HG02610 (cell line): ENCODE measurements around the gene PSMG1.

Source experiments
- ATAC-seq: cut with Tn5 transposase; IDR thresholded peaks from one replicate; pipeline ENCODE4 v1.9.1; 2021; ENCODE audit warnings: mild to moderate bottlenecking, moderate library complexity; ENCODE audit not compliant: unreplicated experiment

The PSMG1 gene

DNA sequence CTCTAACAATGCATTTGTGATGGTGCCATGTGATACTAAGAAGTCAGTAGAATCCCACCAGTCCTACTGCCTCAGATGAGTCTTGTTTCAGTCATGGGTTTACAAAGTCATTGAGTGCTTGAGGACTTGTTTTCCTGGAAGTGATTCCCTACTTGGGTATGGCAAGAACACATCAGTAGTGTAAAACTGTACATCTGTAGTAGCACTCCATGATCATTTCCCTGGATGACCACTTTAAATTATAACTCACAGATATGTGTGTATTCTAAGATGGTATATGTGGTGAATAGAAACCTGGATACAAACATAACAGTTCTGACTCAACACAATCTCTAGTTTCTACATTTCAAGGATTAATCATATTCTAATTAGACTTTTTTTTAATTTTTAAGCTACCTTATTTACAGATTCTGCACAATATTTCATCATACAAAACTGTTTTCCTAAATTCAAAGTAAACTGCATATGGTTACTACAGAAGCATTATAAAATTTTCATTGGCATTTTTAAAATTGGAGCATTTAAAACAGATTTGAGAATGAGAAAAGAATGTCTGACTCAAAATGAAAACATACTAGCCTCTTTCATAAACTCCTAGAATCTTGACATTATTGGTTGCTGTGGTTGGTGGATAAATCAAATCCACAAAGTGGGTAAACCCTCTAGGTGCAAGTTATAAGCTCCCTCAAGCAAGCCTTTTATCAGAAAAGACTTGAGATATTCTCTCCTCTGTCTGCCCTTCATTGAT is 6.8 kb upstream of the PSMG1 start:
- ATAC-seq = no peak

DNA sequence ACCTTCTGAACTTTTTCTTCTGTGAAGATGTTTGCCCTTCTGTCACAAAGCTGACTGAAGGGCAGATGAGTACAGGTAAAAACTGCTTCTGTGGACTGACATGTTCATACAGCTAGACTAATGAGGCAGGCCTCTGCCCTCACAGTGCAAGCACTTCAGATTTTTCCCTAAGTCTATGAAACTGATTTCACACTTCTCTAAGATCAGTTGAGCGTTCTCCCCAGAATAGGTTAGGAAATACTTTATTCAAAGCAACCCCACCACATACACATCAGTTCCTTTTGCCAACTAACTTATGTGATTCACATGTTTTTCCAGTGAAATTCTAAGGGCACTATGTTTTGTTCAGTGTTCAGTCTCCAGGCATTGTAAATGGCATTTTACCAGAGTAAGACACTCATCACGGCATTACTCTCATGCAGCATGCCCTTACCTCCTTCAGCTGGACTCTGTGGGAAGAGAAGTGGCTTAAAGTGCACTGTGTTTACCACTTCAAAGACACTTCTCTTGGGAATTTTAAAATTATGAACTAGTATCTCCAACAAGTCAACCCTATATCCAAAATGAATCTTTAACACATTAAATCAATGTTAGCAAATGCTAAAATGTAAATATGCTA is 5.4 kb upstream of the PSMG1 start:
- no peak for ATAC-seq

DNA sequence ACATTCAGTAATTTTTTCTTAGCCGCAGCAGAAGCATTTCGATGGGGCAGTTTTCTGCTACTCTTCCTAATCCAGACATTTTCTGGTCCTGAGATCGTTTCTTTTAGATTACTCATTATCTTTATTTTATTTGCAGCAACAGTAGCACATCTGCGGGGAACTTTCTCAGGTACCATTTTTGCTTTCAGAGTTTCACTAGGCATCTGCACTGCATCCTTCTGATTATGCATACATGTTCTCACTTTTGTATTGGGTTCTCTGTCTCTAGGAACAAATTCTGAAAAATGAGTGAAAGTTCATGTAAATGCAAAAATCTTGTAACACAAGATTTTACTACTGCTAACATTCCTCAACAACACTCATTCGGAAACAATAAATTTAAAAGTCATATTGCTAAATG is 3.9 kb upstream of the PSMG1 start:
- no peak for ATAC-seq

DNA sequence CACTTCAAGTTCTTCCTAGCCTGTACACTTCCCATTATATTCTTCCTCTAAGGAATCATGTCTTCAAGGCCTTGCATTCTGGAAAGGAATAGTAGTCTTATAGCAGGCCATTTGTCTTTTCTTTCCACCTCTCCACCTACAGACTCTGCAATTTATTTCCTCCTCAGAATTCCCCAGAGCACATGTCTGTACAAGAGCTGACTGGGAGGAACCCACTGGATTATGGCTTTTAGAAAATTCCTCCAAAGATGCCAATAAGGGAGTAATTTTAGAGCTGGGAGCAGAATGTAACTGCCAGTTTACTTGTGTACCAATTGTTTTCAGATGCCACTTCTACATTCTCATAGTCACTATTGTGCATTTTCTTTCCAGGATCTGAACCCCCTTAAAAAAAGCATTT is 3.4 kb upstream of the PSMG1 start:
- ATAC-seq = no peak

DNA sequence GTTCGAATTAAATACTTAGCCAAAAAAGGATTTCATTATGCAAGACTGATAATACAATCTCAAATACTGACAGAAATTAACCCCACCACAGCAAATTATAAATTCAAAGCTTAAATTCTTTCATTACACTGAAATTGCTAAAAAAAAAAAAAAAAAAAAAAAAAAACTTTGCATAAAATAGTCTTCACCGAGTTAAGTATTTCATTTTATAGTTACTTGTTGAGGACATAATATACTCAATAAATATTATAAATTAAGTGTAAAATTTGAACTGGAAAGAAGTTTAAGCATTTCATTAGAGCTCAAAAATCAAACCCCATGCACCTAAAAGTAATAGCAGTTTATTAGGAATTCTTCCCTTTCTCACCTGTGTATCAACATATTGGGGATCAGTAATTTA is 1.9 kb upstream of the PSMG1 start:
- ATAC-seq = no peak

DNA sequence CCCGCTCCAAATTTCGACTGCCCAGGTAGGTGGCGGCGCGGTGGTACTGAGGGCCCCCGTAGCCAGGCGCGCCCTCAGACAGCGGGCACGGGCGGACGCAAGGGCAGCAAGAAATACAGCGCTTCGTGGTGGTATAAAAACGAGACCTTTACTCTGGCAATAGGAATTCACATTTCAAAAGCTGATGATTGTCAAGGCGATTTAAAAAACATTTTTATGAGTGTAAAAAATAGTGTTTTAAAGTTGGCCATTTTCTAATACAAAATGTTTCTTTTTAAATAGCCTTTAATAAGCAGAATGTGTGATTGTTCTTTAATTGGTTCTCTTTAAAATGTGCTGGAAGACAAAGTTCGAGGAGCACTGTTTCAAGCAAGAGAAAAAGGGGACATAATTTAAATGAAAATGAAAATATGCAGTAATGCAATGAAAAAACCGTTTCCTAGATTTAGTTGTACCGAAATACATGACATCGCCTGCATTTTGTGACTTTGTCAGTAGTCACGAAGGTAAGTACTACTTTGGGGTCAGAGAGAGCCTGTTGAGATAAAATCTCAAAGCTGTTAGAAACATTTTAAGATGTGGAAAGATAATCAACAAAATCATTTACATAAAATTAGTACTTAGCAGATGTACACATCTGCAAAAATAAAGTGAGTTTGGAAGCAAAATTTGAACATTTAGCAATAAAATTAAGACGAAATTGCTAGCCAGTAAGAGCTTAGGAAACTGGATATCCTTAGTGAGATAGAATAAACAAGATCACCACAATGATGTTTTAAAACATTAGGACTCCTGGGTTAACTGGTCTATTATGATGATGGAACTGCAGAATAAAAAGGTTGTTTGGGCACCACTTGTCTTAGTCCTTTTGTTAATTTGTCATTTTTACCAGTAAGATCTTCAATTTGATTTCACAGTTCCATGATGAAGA is 1.1 kb upstream of the PSMG1 start:
- ATAC-seq = no peak

- no peak for ATAC-seq
These were observed 573 bp downstream of the PSMG1 start for GRCh38 chr21:39182484-39183271.

DNA sequence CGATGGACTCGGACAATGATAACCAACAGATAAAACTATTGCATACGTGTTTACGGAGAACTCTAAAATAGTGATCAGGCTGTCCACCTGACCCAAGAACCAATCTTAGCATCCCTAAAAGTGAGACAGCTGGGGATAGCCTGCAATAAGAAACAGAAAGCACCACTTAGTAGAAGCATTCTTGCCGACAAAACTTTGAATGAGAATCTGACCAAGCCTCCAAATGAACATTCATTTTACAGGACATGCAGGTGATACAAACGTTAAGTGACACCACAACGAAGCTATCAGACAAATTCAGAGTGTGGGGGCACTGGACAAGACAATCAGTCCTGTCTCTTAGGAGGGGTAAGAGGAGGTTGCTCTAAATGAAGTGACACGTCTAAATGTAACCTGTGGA is 1.2 kb downstream of the PSMG1 start:
- no peak for ATAC-seq

GRCh38 chr21:39181205-39181818 is 1.9 kb downstream of the PSMG1 start:
- no peak for ATAC-seq

DNA sequence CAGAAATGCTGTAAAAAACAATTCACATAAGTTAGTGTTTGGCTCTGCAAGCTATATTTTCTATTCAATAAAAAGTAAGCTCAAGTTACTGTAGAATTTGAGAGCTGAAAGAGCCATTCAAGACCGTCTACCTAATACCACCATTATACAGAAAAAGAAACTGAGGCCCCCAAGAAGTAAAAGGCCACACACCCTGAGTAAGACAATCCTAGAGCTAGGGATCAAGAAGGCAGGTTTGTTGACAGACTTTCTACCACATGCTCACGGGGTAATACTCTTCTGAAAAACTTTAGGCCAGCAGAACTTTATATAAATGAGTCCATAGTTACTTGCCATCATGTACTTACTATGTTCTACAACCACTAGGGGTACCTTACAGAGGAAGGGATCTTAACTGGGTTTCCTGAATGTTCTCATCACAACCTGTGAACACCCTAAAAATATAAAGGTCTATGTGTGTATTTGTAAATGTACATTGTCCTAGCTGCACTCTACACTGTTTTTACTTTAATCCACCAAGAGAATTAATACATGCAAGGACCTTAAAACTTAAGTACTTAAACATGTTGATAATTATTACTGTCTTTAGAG is 2.7 kb downstream of the PSMG1 start:
- ATAC-seq = no peak

GRCh38 chr21:39178421-39178820 is 4.8 kb downstream of the PSMG1 start:
- no peak for ATAC-seq

DNA sequence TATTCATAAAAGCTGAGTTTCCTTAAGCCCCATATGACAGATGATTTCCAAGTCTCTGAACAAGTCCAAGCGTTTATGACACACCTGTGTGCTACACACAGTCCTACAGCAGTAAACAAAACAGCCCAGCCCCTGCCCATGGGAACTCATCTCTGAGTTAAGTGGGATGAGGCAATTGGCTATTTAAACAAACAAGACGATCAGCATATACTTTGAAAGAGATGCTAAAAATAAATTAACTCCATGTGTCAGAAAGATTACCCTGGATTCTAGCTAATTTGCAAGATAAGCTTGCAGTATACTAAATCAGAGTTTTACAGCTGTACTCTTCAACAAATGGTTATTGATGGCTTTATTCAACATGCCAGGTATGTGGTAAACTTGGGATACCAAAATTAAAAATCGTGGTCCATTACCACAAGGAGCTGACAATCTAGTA is 7.0 kb downstream of the PSMG1 start:
- no peak for ATAC-seq

GRCh38 chr21:39175665-39176064 is 7.6 kb downstream of the PSMG1 start:
- no peak for ATAC-seq

GRCh38 chr21:39175154-39175553 is 8.1 kb downstream of the PSMG1 start:
- ATAC-seq = no peak

GRCh38 chr21:39173716-39174680 is 9.3 kb downstream of the PSMG1 start:
- no peak for ATAC-seq

GRCh38 chr21:39169906-39170305 is 13.3 kb downstream of the PSMG1 start:
- no peak for ATAC-seq

DNA sequence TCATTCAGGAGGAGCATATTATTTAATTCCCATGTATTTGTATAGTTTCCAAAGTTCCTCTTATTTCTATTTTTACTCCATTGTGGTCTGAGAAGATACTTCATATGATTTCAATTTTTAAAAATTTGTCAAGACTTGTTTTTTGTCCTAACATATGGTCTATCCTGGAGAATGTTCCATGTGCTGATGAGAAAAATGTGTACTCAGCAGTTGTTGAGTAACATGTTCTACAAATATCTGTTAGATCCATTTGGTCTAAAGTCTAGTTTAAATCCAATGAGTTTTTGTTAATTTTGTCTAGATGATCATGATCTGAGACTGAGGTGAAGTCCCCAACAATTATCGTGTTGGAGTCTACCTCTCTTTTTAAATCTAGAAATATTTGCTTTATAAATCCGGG is 14.5 kb downstream of the PSMG1 start:
- ATAC-seq = no peak

DNA sequence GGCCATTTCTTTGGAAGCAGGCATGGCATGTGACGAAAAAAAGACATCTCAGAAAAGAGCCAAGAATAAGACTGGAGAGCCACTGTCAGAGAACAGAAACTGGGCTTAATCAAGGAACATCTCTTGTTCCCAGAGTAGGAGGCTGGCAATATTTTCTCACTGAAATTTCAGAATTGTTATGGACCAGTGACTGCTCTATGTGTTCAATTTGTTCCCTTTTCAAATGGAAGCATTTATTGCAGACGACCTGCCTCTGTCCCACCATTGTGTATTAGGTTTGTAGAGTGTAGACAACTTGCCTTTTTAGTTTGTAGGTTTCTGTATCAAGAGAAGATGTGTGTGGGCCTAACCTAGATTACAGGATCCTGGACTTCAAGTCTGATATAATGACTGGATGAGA is 18.7 kb downstream of the PSMG1 start:
- ATAC-seq = no peak

- no peak for ATAC-seq
These were observed 22.2 kb downstream of the PSMG1 start for GRCh38 chr21:39161064-39161463.
